GM12875 (cell line): ENCODE measurements around the gene TBC1D3I.

Experiments used
- H3K4me3 ChIP-seq: one replicate; pipeline ENCODE4 v1.5.1; 2011; ENCODE audit warnings: low read depth, low read length, control low read depth
- TF ChIP-seq, protein P1 (sequence below): IDR thresholded peaks from 2 replicates; pipeline ENCODE4 v1.5.1; 2011; ENCODE audit warnings: low read depth, mild to moderate bottlenecking, control low read depth, inconsistent platforms, low read length, moderate library complexity, borderline replicate concordance; ENCODE audit not compliant: insufficient read depth

The TBC1D3I gene

DNA sequence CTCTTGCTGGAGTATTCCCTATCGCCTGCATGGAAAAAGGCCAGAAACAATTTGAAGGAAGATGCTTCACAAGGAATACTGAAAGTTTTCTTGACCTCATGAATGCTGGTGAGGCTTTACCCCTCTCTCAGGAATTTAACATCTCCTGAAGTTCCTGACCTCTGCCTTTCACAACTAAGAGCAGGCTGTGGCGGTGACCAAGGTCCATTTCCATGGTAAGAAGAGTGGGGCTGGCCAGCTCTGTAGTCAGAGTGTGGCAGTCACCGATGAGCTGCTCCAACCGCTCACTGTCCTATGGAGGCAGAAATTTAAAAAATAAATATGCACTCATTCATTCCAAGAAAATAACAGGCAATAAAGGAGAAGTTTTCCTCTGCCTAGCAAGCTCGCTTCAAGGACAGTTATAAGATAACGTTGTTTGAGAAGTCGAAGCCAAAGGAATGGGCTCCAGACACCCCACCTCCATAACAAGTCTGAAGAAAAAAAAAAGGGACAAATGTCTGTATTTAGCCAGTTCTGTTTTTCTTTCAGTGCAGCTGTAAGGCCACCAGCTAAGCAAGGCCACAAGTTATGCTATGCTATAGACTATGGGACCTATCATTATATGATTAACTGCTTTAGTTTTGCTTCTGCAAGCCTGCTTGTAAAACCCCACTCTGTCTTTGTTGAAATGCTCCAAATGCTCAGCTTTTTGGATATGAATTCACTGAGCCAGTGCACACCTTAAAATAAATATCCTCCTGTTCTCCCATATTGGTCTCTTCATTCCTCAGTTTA, 59.5 kb downstream of the TBC1D3I start:
- TF ChIP-seq, protein P1, sequence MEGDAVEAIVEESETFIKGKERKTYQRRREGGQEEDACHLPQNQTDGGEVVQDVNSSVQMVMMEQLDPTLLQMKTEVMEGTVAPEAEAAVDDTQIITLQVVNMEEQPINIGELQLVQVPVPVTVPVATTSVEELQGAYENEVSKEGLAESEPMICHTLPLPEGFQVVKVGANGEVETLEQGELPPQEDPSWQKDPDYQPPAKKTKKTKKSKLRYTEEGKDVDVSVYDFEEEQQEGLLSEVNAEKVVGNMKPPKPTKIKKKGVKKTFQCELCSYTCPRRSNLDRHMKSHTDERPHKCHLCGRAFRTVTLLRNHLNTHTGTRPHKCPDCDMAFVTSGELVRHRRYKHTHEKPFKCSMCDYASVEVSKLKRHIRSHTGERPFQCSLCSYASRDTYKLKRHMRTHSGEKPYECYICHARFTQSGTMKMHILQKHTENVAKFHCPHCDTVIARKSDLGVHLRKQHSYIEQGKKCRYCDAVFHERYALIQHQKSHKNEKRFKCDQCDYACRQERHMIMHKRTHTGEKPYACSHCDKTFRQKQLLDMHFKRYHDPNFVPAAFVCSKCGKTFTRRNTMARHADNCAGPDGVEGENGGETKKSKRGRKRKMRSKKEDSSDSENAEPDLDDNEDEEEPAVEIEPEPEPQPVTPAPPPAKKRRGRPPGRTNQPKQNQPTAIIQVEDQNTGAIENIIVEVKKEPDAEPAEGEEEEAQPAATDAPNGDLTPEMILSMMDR, result no peak
- no peak overlapping the region for H3K4me3 ChIP-seq
